Uterus (tissue), 4 donors: Measurements from ENCODE around the gene FAM120C. TPM values are rescaled to one million over a fixed set of nuclear protein-coding genes. Genes with fewer than 3 reads are reported as not detected.

Experiments used
- DNase-seq, 2 donors: peaks; one replicate each; pipeline ENCODE4 v3.0.0-alpha.2; 2019 to 2020
- H3K27ac ChIP-seq, 2 donors: fragments of 200-600 bp; sonication (generic); 1 replicate in 1 of 2; 2 replicates in 1 of 2; pipeline ENCODE4 v1.5.1; 2016 to 2018
- H3K27me3 ChIP-seq, 2 donors: fragments of 200-600 bp; sonication (generic); one replicate each; pipeline ENCODE4 v1.5.1; 2018 to 2019; ENCODE audit warnings: control low read depth in 1 of 2
- H3K36me3 ChIP-seq, 2 donors: fragments of 200-600 bp; sonication (generic); one replicate each; pipeline ENCODE4 v1.5.1; 2019; ENCODE audit warnings: control low read depth in 1 of 2
- H3K4me1 ChIP-seq, 2 donors: fragments of 200-600 bp; sonication (generic); one replicate each; pipeline ENCODE4 v1.5.1; 2018 to 2019; ENCODE audit warnings: control low read depth in 1 of 2
- H3K4me3 ChIP-seq, 2 donors: fragments of 200-600 bp; sonication (generic); 1 replicate in 1 of 2; 2 replicates in 1 of 2; pipeline ENCODE4 v1.5.1; 2018 to 2019; ENCODE audit warnings: mild to moderate bottlenecking in 1 of 2
- H3K9me3 ChIP-seq, 2 donors: fragments of 200-600 bp; sonication (generic); one replicate each; pipeline ENCODE4 v1.5.1; 2019; ENCODE audit warnings: control low read depth in 1 of 2
- POLR2A ChIP-seq, 2 donors: fragments of 450-650 bp; IDR thresholded peaks; one replicate each; pipeline ENCODE4 v1.6.1; 2016; ENCODE audit warnings: antibody characterized with exemption in 2 of 2, mild to moderate bottlenecking in 1 of 2, moderate library complexity in 1 of 2
- intact Hi-C: fragments of 100-400 bp; cut with DNase I; formaldehyde crosslinking; loops from one replicate; pipeline ENCODE4 v1.15.1; 2023; ENCODE audit warnings: low total_unique reads
- total RNA-seq, 4 donors: library from RNA; depleted of rRNA in 3 of 4; stranded (reverse); fragments of >200 nt in 3 of 4; gene quantifications; one replicate each; pipeline versions ENCODE4 v1.1.0 to v1.2.4, GENCODE V29; 2014 to 2023
- TF ChIP-seq, protein P1 (sequence below), 4 experiments: fragments of 200-600 bp in 2 of 4; fragments of 450-650 bp in 2 of 4; sonication (generic) in 2 of 4; IDR thresholded peaks; one replicate each; pipeline ENCODE4 v1.5.1; 2016 to 2019; ENCODE audit warnings: antibody characterized with exemption in 4 of 4, mild to moderate bottlenecking in 2 of 4, moderate library complexity in 1 of 4
- donor health status: DM: yes; HTN: yes; CAD: no.

FAM120C gene
- total RNA-seq, 4 donors from 2014 or later: 2.6 to 19.4 (median 10.7) TPM

DNA sequence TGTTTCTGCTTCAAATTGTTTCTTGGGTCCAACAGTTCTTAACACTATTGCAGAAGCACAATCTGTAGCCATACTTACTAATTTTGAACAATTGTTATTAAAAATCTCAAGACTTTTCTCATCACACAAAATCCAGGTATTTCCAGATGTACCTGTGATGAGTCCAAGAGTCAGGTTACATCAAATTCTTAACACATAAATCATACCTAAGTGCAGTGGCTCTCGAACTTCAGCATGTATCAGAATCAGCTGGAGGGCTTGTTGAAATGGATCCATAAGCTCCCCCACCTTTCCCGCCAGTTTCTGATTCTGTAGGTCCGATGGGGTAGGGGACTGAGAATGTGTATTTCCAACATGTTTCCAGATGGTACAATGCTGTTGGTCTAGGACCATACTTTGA lies 10.6 kb downstream of the FAM120C start:
- H3K27ac ChIP-seq: no peak overlapping the region
- no peak for TF ChIP-seq POLR2A (IDR thresholded peaks at IDR 0.05)
- TF ChIP-seq, protein P1, sequence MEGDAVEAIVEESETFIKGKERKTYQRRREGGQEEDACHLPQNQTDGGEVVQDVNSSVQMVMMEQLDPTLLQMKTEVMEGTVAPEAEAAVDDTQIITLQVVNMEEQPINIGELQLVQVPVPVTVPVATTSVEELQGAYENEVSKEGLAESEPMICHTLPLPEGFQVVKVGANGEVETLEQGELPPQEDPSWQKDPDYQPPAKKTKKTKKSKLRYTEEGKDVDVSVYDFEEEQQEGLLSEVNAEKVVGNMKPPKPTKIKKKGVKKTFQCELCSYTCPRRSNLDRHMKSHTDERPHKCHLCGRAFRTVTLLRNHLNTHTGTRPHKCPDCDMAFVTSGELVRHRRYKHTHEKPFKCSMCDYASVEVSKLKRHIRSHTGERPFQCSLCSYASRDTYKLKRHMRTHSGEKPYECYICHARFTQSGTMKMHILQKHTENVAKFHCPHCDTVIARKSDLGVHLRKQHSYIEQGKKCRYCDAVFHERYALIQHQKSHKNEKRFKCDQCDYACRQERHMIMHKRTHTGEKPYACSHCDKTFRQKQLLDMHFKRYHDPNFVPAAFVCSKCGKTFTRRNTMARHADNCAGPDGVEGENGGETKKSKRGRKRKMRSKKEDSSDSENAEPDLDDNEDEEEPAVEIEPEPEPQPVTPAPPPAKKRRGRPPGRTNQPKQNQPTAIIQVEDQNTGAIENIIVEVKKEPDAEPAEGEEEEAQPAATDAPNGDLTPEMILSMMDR (IDR thresholded peaks at IDR 0.05): no peak
- H3K4me1 ChIP-seq: no peaks in the 10 kb centered on the region
- no peaks in the 10 kb centered on the region for H3K27me3 ChIP-seq
- H3K36me3 ChIP-seq: no peaks in the 10 kb centered on the region
- H3K4me3 ChIP-seq: no peak overlapping the region
- intact Hi-C loops: no loop called here
- no peak for DNase-seq
- H3K9me3 ChIP-seq: no peaks in the 10 kb centered on the region

DNA sequence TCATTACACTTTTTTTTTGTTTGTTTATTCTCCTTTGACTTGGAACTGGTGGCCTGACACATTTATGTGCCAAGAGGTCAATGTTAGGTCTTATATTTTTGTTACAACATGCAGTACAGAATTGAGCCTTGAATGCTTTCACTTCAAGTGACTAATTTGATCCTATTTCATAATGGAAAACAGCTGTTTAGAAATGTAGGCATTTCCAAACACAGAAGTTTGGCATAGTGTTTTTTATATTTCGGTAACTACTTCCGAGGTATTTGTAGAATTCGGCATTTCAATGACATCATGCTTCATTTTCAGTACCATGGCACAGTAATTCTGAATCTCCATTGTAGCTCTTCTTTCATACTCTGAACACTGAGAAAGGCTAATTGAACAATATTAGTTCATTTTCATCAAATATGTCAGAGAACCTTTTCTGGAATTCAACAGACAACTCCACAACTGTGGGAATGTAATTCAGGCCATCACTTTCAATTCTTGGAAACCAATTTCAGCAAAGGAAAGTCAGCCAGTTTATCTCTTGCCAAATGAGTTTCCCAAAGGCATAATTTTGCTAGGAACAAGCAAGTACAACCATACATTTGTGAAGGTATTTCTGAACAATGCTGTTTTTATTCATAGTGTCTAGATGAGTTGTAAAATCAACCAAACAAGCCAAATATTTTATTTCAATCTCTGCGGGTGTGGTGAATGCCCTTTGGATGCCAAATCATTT lies 11.4 kb downstream of the FAM120C start:
- no peaks in the 10 kb centered on the region for H3K4me1 ChIP-seq
- intact Hi-C loops: no loop called here
- H3K27me3 ChIP-seq: no peaks in the 10 kb centered on the region
- H3K27ac ChIP-seq: peak overlapping the region in 1 of 2 donors; percentile 1
- H3K4me3 ChIP-seq: no peak overlapping the region
- TF ChIP-seq, protein P1 (IDR thresholded peaks at IDR 0.05): no peak
- TF ChIP-seq POLR2A (IDR thresholded peaks at IDR 0.05): no peak
- H3K9me3 ChIP-seq: no peaks in the 10 kb centered on the region
- DNase-seq: no peak
- H3K36me3 ChIP-seq: no peaks in the 10 kb centered on the region

DNA sequence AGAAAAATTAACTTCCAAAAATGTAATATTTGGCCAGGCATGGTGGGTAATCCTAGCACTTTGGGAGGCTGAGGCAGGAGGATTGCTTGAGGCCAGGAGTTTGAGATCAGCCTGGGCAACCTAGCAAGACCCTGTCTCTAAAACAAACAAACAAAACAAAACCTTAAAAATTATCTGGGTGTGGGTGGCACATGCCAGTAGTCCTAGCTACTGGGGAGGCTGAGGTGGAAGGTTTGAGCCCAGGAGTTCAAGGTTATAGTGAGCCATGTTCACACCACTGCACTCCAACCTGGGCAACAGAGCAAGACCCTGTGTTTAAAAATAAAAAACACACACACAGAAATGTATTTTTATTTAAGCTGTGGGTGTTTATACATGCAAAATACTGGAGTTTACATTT lies 12.0 kb downstream of the FAM120C start:
- intact Hi-C loops: no loop called here
- H3K27me3 ChIP-seq: no peaks in the 10 kb centered on the region
- no peak for TF ChIP-seq POLR2A (IDR thresholded peaks at IDR 0.05)
- TF ChIP-seq, protein P1 (IDR thresholded peaks at IDR 0.05): no peak
- H3K9me3 ChIP-seq: no peaks in the 10 kb centered on the region
- no peaks in the 10 kb centered on the region for H3K36me3 ChIP-seq
- no peak for DNase-seq
- no peaks in the 10 kb centered on the region for H3K4me1 ChIP-seq
- H3K4me3 ChIP-seq: no peak overlapping the region
- no peak overlapping the region for H3K27ac ChIP-seq

DNA sequence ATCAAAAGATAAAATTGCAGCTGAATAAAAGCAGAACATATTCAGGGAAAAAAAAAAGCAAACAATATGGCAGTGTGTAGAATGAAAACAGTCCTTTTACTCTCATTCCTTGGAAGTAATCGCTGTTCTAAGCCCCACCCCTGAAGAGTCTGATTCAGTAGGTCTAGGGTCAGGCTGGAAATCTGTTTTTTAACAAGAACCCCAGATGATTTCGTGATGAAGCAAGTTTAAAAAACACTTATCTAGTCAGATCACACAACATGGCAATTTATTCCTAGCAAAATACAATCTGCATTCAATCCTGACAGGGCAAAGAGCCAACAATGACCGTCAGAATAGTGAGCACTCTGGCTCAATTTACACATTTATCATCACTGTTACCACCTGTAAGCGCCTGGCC lies 16.1 kb downstream of the FAM120C start:
- H3K4me3 ChIP-seq: no peak overlapping the region
- H3K36me3 ChIP-seq: no peaks in the 10 kb centered on the region
- no peak overlapping the region for H3K27ac ChIP-seq
- no peak for DNase-seq
- TF ChIP-seq, protein P1 (IDR thresholded peaks at IDR 0.05): no peak
- TF ChIP-seq POLR2A (IDR thresholded peaks at IDR 0.05): no peak
- no peaks in the 10 kb centered on the region for H3K27me3 ChIP-seq
- intact Hi-C loops: no loop called here
- H3K4me1 ChIP-seq: no peaks in the 10 kb centered on the region
- no peaks in the 10 kb centered on the region for H3K9me3 ChIP-seq

DNA sequence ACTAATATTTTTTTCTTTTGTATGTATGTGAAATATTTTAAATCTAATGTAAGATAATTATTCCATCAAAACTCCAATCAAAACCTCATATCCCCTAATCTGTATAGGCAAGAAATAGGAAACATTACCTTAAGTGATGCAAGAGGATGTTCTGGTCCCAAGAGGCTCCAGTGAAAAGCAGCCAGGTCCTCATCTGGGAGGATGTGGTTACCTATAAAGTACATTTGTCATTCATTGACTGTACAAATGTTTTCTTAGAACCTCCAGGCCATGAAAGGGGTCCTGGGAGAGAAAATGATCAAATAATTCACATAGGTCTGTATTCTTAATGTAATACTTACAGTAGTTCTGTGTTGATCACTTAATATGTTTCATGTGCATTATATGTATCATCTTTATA lies 25.5 kb downstream of the FAM120C start:
- no peak for DNase-seq
- Histone ChIP-seq H3K27me3 (no peaks in the 10 kb centered on the region), H3K27ac (no peak overlapping the region), H3K9me3 (no peaks in the 10 kb centered on the region), H3K4me1 (no peaks in the 10 kb centered on the region), H3K36me3 (no peaks in the 10 kb centered on the region), H3K4me3 (no peak overlapping the region)
- intact Hi-C loops: no loop called here
- TF ChIP-seq, protein P1 (IDR thresholded peaks at IDR 0.05): no peak
- no peak for TF ChIP-seq POLR2A (IDR thresholded peaks at IDR 0.05)
